ENCODE data around the gene ATP8B3. TPM values are rescaled to one million over a fixed set of nuclear protein-coding genes. Genes with fewer than 3 reads are reported as not detected.

ATP8B3 gene
- total RNA-seq, 2 donors from 2014 or later, result 2.3 to 3.4 TPM

GRCh38 chr19:1765904-1766799, 45.9 kb downstream of the ATP8B3 start:
- no peak for TF ChIP-seq CTCF (conservative IDR thresholded peaks at IDR 0.05)
- Mint-ChIP-seq H3K36me3 (ENCODE audit: low read depth) (no peaks in the 10 kb centered on the region), H3K4me1 (no peaks in the 10 kb centered on the region), H3K27me3 (ENCODE audit: insufficient read depth) (peaks cover 95% of the 10 kb centered on the region), H3K27ac (no peak overlapping the region), H3K9me3 (peaks cover 7% of the 10 kb centered on the region), H3K4me3 (no peak overlapping the region)
- Histone ChIP-seq H3K27ac (ENCODE audit: low read depth, low read length) (no peak overlapping the region), H3K36me3 (ENCODE audit: control insufficient read depth, insufficient read depth, low read length) (no peaks in the 10 kb centered on the region), H3K9ac (ENCODE audit: extremely low read depth, low read length, poor library complexity, severe bottlenecking) (no peak overlapping the region), H3K4me3 (ENCODE audit: low read length) (no peak overlapping the region), H3K9me3 (ENCODE audit: control insufficient read depth, low read length) (peaks cover 11% of the 10 kb centered on the region), H3K4me1 (ENCODE audit: control insufficient read depth, insufficient read depth, low read length) (no peaks in the 10 kb centered on the region), H3K27me3 (ENCODE audit: control insufficient read depth, insufficient read depth, low read length, poor library complexity, severe bottlenecking) (peaks cover 100% of the 10 kb centered on the region)
- DNase-seq, result peak; percentile 54
- WGBS, 2 experiments (ENCODE audit: insufficient coverage in 1 of 2, insufficient read length in 1 of 2), result 11 to 20% methylated on average over 13 to 38 of the region's 38 CpGs

GRCh38 chr19:1765232-1765903, 46.7 kb downstream of the ATP8B3 start:
- peaks cover 100% of the 10 kb centered on the region for H3K27me3 ChIP-seq (ENCODE audit: control insufficient read depth, insufficient read depth, low read length, poor library complexity, severe bottlenecking)
- WGBS, 2 experiments (ENCODE audit: insufficient coverage in 1 of 2, insufficient read length in 1 of 2), result 34 to 36% methylated on average over 24 to 33 of the region's 33 CpGs
- H3K9ac ChIP-seq (ENCODE audit: extremely low read depth, low read length, poor library complexity, severe bottlenecking), result no peak overlapping the region
- no peaks in the 10 kb centered on the region for H3K36me3 Mint-ChIP-seq (ENCODE audit: low read depth)
- no peak overlapping the region for H3K27ac Mint-ChIP-seq
- no peaks in the 10 kb centered on the region for H3K36me3 ChIP-seq (ENCODE audit: control insufficient read depth, insufficient read depth, low read length)
- H3K4me3 ChIP-seq (ENCODE audit: low read length), result no peak overlapping the region
- no peak overlapping the region for H3K27ac ChIP-seq (ENCODE audit: low read depth, low read length)
- H3K27me3 Mint-ChIP-seq (ENCODE audit: insufficient read depth), result peaks cover 95% of the 10 kb centered on the region
- H3K4me1 ChIP-seq (ENCODE audit: control insufficient read depth, insufficient read depth, low read length), result no peaks in the 10 kb centered on the region
- DNase-seq, result peak; percentile 54
- H3K9me3 ChIP-seq (ENCODE audit: control insufficient read depth, low read length), result peaks cover 3% of the 10 kb centered on the region
- no peak for TF ChIP-seq CTCF (conservative IDR thresholded peaks at IDR 0.05)
- no peak overlapping the region for H3K4me3 Mint-ChIP-seq
- no peaks in the 10 kb centered on the region for H3K4me1 Mint-ChIP-seq
- H3K9me3 Mint-ChIP-seq, result no peaks in the 10 kb centered on the region

GRCh38 chr19:1764729-1765128, 47.3 kb downstream of the ATP8B3 start:
- Mint-ChIP-seq H3K27me3 (ENCODE audit: insufficient read depth) (peaks cover 95% of the 10 kb centered on the region), H3K4me3 (no peak overlapping the region), H3K9me3 (no peaks in the 10 kb centered on the region), H3K27ac (no peak overlapping the region), H3K4me1 (no peaks in the 10 kb centered on the region), H3K36me3 (ENCODE audit: low read depth) (no peaks in the 10 kb centered on the region)
- no peak overlapping the region for H3K9ac ChIP-seq (ENCODE audit: extremely low read depth, low read length, poor library complexity, severe bottlenecking)
- H3K4me1 ChIP-seq (ENCODE audit: control insufficient read depth, insufficient read depth, low read length), result no peaks in the 10 kb centered on the region
- WGBS, 2 experiments (ENCODE audit: insufficient coverage in 1 of 2, insufficient read length in 1 of 2), result 25 to 42% methylated on average over 2 to 15 of the region's 15 CpGs
- H3K4me3 ChIP-seq (ENCODE audit: low read length), result no peak overlapping the region
- H3K9me3 ChIP-seq (ENCODE audit: control insufficient read depth, low read length), result no peaks in the 10 kb centered on the region
- no peak overlapping the region for H3K27ac ChIP-seq (ENCODE audit: low read depth, low read length)
- TF ChIP-seq CTCF (conservative IDR thresholded peaks at IDR 0.05), result no peak
- no peaks in the 10 kb centered on the region for H3K36me3 ChIP-seq (ENCODE audit: control insufficient read depth, insufficient read depth, low read length)
- peak; percentile 52 for DNase-seq
- peaks cover 100% of the 10 kb centered on the region for H3K27me3 ChIP-seq (ENCODE audit: control insufficient read depth, insufficient read depth, low read length, poor library complexity, severe bottlenecking)

Data from endodermal cell (in vitro differentiated cells).